Mammary epithelial cell (primary cell): ENCODE measurements around the gene BAG1.
A peak's percentile ranks its signal among the peaks of the same experiment; 100 is the strongest.

Experiments used
- EZH2 ChIP-seq: IDR thresholded peaks from 2 replicates; pipeline ENCODE4 v1.6.1; 2012; ENCODE audit warnings: low read length, inconsistent platforms, borderline replicate concordance
- TF ChIP-seq, protein P1 (sequence below), 2 donors: IDR thresholded peaks in 1 of 2; conservative IDR thresholded peaks in 1 of 2; 2 replicates each; pipeline ENCODE4 v1.5.1; 2011 to 2012; ENCODE audit warnings: inconsistent platforms in 2 of 2, low read length in 2 of 2, mild to moderate bottlenecking in 2 of 2, control low read depth in 1 of 2, low read depth in 1 of 2; ENCODE audit not compliant: insufficient read depth in 1 of 2; ENCODE audit errors: extremely low read depth in 1 of 2

DNA sequence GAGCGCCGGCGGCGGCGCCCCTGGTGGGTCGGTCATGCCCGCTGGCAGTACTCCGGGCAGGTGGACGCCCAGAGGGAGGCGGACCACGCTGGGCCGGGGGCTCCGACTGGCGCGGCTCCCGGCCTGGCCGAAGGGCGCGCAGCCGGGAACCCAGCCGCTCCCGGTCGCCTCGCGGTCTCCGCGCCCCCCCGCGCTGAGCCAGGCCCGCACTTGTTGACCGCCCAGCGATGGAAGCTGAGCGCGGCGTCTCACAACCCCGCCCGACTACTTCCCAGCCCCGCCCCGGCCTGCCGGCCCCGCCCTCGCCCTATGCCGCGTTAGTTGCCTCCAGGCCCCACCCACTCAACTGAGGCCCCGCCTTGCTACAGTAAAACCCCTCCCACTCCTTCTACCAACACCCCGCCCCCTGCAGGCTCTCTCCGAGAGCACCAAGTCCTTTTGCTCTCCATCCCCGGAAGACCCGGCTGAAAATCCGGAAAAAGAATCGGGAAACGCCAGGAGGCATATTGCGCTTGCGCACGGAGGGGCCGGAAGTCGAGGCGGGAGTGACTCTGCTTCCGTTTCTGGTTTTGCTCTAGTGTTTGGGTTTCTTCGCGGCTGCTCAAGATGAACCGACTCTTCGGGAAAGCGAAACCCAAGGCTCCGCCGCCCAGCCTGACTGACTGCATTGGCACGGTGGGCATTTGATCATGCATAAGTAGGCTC, at the start of gene BAG1, which contains the start of gene CHMP5:
- TF ChIP-seq, protein P1, sequence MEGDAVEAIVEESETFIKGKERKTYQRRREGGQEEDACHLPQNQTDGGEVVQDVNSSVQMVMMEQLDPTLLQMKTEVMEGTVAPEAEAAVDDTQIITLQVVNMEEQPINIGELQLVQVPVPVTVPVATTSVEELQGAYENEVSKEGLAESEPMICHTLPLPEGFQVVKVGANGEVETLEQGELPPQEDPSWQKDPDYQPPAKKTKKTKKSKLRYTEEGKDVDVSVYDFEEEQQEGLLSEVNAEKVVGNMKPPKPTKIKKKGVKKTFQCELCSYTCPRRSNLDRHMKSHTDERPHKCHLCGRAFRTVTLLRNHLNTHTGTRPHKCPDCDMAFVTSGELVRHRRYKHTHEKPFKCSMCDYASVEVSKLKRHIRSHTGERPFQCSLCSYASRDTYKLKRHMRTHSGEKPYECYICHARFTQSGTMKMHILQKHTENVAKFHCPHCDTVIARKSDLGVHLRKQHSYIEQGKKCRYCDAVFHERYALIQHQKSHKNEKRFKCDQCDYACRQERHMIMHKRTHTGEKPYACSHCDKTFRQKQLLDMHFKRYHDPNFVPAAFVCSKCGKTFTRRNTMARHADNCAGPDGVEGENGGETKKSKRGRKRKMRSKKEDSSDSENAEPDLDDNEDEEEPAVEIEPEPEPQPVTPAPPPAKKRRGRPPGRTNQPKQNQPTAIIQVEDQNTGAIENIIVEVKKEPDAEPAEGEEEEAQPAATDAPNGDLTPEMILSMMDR (conservative IDR thresholded peaks at IDR 0.05 in 1 of 2, IDR thresholded peaks at IDR 0.05 in 1 of 2; ENCODE audit: extremely low read depth in 1 of 2, insufficient read depth in 1 of 2, low read depth in 1 of 2, low read length in 2 of 2), result peak; percentile 11 to 45
- no peak for TF ChIP-seq EZH2
